Measurements from ENCODE around the gene MCTS1. TPM values are rescaled to one million over a fixed set of nuclear protein-coding genes. Genes with fewer than 3 reads are reported as not detected.

Gene MCTS1
- total RNA-seq, 4 donors from 2014 or later, result 21.4 to 48.7 (median 36.6) TPM

GRCh38 chrX:120617996-120618630 lies 14.2 kb downstream of the MCTS1 start:
- Histone ChIP-seq H3K36me3 (peaks cover 0 to 39% (median 0%) of the 10 kb centered on the region in 3 donors), H3K4me1 (no peaks in the 10 kb centered on the region), H3K27me3 (no peaks in the 10 kb centered on the region), H3K27ac (no peak overlapping the region), H3K4me3 (no peak overlapping the region), H3K9me3 (no peaks in the 10 kb centered on the region)
- intact Hi-C loops (cut with DNase I), result no loop called here
- no peak for TF ChIP-seq CTCF (IDR thresholded peaks at IDR 0.05)
- TF ChIP-seq POLR2A (IDR thresholded peaks at IDR 0.05), result no peak
- WGBS, 2 donors, result 56 to 85% methylated on average over 4 to 5 of the region's 5 CpGs
- DNase-seq, result no peak

GRCh38 chrX:120625371-120625770 lies 21.5 kb downstream of the MCTS1 start:
- intact Hi-C loops (cut with DNase I), result no loop called here
- no peak overlapping the region for H3K27ac ChIP-seq
- 59 to 68% methylated on average over 2 of the region's 2 CpGs for WGBS, 2 donors
- H3K36me3 ChIP-seq, result peaks cover 0 to 5% (median 0%) of the 10 kb centered on the region in 3 donors
- no peak for DNase-seq
- H3K4me1 ChIP-seq, result peaks cover 0 to 15% (median 0%) of the 10 kb centered on the region in 3 donors
- no peak for TF ChIP-seq POLR2A (IDR thresholded peaks at IDR 0.05)
- no peak for TF ChIP-seq CTCF (IDR thresholded peaks at IDR 0.05)
- no peak overlapping the region for H3K4me3 ChIP-seq
- H3K9me3 ChIP-seq, result no peaks in the 10 kb centered on the region
- H3K27me3 ChIP-seq, result no peaks in the 10 kb centered on the region

GRCh38 chrX:120629667-120630537 lies 26.0 kb downstream of the MCTS1 start, which contains the start of gene C1GALT1C1:
Gene C1GALT1C1 (minus strand): TSS chrX:120630054. CDS start chrX:120627166, 2,888 bp downstream.
- TF ChIP-seq POLR2A (IDR thresholded peaks at IDR 0.05), result peak in 2 of 4 donors; percentile 43 to 57
- no peak for TF ChIP-seq CTCF (IDR thresholded peaks at IDR 0.05)
- intact Hi-C loops (cut with DNase I), result no loop called here
- 1 to 33% methylated on average over 17 to 28 of the region's 68 CpGs for WGBS, 2 donors
- Histone ChIP-seq H3K36me3 (no peaks in the 10 kb centered on the region), H3K4me3 (peak within 1 kb of the TSS; percentile 53 to 80 (median 65)), H3K27ac (peak within 1 kb of the TSS; percentile 88 to 96 (median 92)), H3K4me1 (peaks cover 0 to 20% (median 0%) of the 10 kb centered on the region in 3 donors), H3K27me3 (no peaks in the 10 kb centered on the region), H3K9me3 (no peaks in the 10 kb centered on the region)
- DNase-seq, result peak; percentile 78

GRCh38 chrX:120638619-120639018 lies 34.7 kb downstream of the MCTS1 start:
- H3K9me3 ChIP-seq, result no peaks in the 10 kb centered on the region
- H3K27me3 ChIP-seq, result no peaks in the 10 kb centered on the region
- 70 to 80% methylated on average over 4 of the region's 4 CpGs for whole genome bisulfite sequencing, 2 donors
- no peak overlapping the region for H3K4me3 ChIP-seq
- TF ChIP-seq POLR2A (IDR thresholded peaks at IDR 0.05) (no peak), CTCF (IDR thresholded peaks at IDR 0.05) (no peak)
- H3K36me3 ChIP-seq, result no peaks in the 10 kb centered on the region
- DNase-seq, result no peak
- H3K27ac ChIP-seq, result no peak overlapping the region
- H3K4me1 ChIP-seq, result no peaks in the 10 kb centered on the region
- intact Hi-C loops (cut with DNase I), result no loop called here

GRCh38 chrX:120642871-120643270 lies 39.0 kb downstream of the MCTS1 start:
- no peaks in the 10 kb centered on the region for H3K36me3 ChIP-seq
- H3K27ac ChIP-seq, result no peak overlapping the region
- no peak for TF ChIP-seq CTCF (IDR thresholded peaks at IDR 0.05)
- no peak for TF ChIP-seq POLR2A (IDR thresholded peaks at IDR 0.05)
- no peaks in the 10 kb centered on the region for H3K9me3 ChIP-seq
- no peaks in the 10 kb centered on the region for H3K27me3 ChIP-seq
- H3K4me3 ChIP-seq, result no peak overlapping the region
- H3K4me1 ChIP-seq, result no peaks in the 10 kb centered on the region
- 30 to 56% methylated on average over 2 of the region's 2 CpGs for WGBS, 2 donors
- no peak for DNase-seq
- intact Hi-C loops (cut with DNase I), result no loop called here
